Mesendoderm (in vitro differentiated cells): Measurements from ENCODE around the gene TNFSF9.

Experiments used
- DNase-seq: peaks from one replicate; pipeline ENCODE4 v3.0.0; 2013
- H2AK5ac ChIP-seq: 2 replicates; pipeline ENCODE4 v1.6.1; 2013; ENCODE audit warnings: low read length, inconsistent platforms
- H2BK120ac ChIP-seq: 2 replicates; pipeline ENCODE4 v1.6.1; 2013; ENCODE audit warnings: low read depth, mild to moderate bottlenecking, low read length, moderate library complexity, mixed read lengths
- H2BK15ac ChIP-seq: replicated peaks from 2 replicates; pipeline ENCODE4 v1.6.1; 2013; ENCODE audit warnings: low read depth, mild to moderate bottlenecking, moderate library complexity
- H2BK5ac ChIP-seq: 2 replicates; pipeline ENCODE4 v1.6.1; 2013; ENCODE audit warnings: low read length, inconsistent platforms
- H3K18ac ChIP-seq: 2 replicates; pipeline ENCODE4 v1.6.1; 2013; ENCODE audit warnings: mild to moderate bottlenecking, low read length, mixed read lengths
- H3K23ac ChIP-seq: one replicate; pipeline ENCODE4 v1.6.1; 2013; ENCODE audit warnings: low read length
- H3K27ac ChIP-seq: 2 replicates; pipeline ENCODE4 v1.5.1; 2013; ENCODE audit warnings: low read depth, mild to moderate bottlenecking, inconsistent platforms, low read length, moderate library complexity
- H3K27me3 ChIP-seq: 2 replicates; pipeline ENCODE4 v1.6.1; 2013; ENCODE audit warnings: low read length, control low read depth, mild to moderate bottlenecking, inconsistent platforms; ENCODE audit not compliant: insufficient read depth, poor library complexity
- H3K36me3 ChIP-seq: 2 replicates; pipeline ENCODE4 v1.6.1; 2013; ENCODE audit warnings: low read length, inconsistent platforms; ENCODE audit not compliant: control insufficient read depth, insufficient read depth
- H3K4ac ChIP-seq: one replicate; pipeline ENCODE4 v1.6.1; 2013; ENCODE audit warnings: low read depth, mild to moderate bottlenecking, low read length, moderate library complexity
- H3K4me1 ChIP-seq: 2 replicates; pipeline ENCODE4 v1.6.1; 2013; ENCODE audit warnings: low read depth, low read length, inconsistent platforms; ENCODE audit not compliant: control insufficient read depth
- H3K4me2 ChIP-seq: 2 replicates; pipeline ENCODE4 v1.6.1; 2013; ENCODE audit warnings: low read length
- H3K4me3 ChIP-seq: 2 replicates; pipeline ENCODE4 v1.5.1; 2013; ENCODE audit warnings: mild to moderate bottlenecking, low read length
- H3K56ac ChIP-seq: one replicate; pipeline ENCODE4 v1.6.1; 2013; ENCODE audit warnings: low read length
- H3K79me1 ChIP-seq: 2 replicates; pipeline ENCODE4 v1.6.1; 2013; ENCODE audit warnings: low read length, inconsistent platforms
- H3K79me2 ChIP-seq: 2 replicates; pipeline ENCODE4 v1.6.1; 2013; ENCODE audit warnings: mild to moderate bottlenecking, low read length; ENCODE audit not compliant: control insufficient read depth, insufficient read depth
- H3K9ac ChIP-seq: 2 replicates; pipeline ENCODE4 v1.6.1; 2013; ENCODE audit warnings: low read length, inconsistent platforms
- H4K5ac ChIP-seq: one replicate; pipeline ENCODE4 v1.6.1; 2013; ENCODE audit warnings: low read length
- H4K8ac ChIP-seq: one replicate; pipeline ENCODE4 v1.6.1; 2013; ENCODE audit warnings: low read depth, mild to moderate bottlenecking, control low read depth, low read length, moderate library complexity
- WGBS: extraction: QIAGEN DNeasy Blood & Tissue Kit; methylation state at CpG from one replicate; pipeline ENCODE4 v1.1.7; 2013; ENCODE audit warnings: low lambda C conversion rate, missing lambda C conversion rate; ENCODE audit not compliant: insufficient coverage; ENCODE audit errors: extremely low coverage; 5-methylcytosine and 5-hydroxymethylcytosine counted together

Gene TNFSF9

DNA sequence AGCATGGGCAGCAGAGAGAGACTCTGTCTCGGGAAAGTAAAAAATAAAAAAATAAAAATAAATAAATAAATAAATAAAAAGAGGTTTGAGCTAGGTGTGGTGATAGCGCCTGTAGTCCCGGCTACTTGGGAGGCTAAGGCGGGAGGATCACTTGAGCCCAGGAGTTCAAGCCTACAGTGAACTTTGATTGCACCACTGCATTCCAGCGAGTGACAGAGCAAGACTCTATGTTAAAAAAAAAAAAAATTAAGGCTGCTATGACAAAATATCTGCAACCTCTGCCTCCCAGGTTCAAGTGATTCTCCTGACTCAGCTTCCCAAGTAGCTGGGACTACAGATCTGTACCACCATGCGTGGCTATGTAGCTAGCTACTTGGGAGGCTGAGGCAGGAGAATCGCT is 46.0 kb upstream of the TNFSF9 start:
- Histone ChIP-seq H2BK15ac (no peak overlapping the region), H4K8ac (no peak overlapping the region), H3K27me3 (no peaks in the 10 kb centered on the region), H2AK5ac (no peak overlapping the region), H3K4me3 (no peak overlapping the region), H3K4ac (no peak overlapping the region), H3K56ac (no peak overlapping the region), H3K36me3 (no peaks in the 10 kb centered on the region), H3K4me1 (no peaks in the 10 kb centered on the region), H2BK5ac (no peak overlapping the region), H3K79me1 (no peaks in the 10 kb centered on the region), H4K5ac (no peak overlapping the region), H3K27ac (no peak overlapping the region), H3K23ac (no peak overlapping the region), H3K18ac (no peak overlapping the region), H2BK120ac (no peak overlapping the region), H3K79me2 (no peaks in the 10 kb centered on the region), H3K4me2 (no peak overlapping the region), H3K9ac (no peak overlapping the region)
- no CpG with 5 or more reads among the region's 7 CpGs for WGBS
- DNase-seq, result no peak

DNA sequence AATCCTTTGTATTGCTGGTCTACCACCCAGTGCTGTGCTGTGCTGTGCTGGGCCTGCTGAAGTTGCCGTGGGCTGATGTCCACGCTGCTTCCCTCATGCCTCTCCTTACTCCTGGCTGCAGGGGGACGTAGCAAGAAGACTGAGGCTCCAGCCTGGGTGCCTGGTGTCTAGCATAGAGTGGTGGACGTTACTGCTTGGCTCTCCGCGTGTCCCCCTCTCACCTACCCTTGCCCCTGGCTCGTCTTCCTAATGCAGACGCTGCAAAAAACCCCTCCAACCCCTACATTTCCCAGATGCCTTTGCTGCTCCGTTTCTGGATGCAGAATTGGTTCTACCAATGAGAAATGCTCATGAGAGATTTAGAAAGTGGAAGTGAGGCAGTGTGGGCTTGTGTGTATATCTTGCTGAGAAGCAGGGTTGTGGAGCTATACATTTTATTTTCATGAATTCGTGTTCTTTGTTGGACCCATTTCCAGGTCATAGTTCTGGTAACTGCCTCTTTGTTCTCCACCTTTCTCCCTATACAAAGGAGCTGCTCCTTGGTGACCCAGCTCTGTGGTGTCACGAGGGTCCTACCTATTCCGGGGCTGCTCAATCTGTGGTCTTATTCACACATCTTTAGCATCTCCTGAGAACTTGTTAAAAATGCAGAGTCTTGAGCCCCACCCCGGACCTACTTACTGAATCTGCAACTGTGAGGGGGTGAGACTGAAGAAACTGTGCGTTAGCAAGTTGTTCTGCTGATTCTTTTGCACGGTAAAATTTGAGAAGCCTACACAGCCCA is 41.4 kb upstream of the TNFSF9 start:
- DNase-seq, result no peak
- Histone ChIP-seq H3K23ac (no peak overlapping the region), H3K56ac (no peak overlapping the region)

DNA sequence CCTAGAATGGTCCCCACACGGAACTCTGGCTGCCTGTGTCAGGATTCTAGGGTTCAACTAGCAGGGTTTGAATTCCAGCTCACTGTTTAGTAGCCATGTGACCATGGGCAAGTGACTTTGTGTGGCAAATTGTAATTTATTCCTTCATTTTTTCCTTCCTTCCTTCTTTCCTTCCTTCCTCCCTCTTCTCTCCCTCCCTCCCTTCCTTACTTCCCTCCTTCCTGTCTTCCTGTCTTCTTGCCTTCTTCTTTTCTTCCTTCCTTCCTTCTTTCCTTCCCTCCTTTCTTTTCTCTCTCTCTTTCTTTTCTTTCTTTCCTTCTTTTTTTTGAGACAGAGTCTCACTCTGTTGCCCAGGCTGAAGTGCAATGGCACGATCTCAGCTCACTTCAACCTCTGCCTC is 40.7 kb upstream of the TNFSF9 start:
- no peak overlapping the region for H2AK5ac ChIP-seq
- H3K79me1 ChIP-seq, result no peaks in the 10 kb centered on the region
- no peak overlapping the region for H3K56ac ChIP-seq
- H4K8ac ChIP-seq, result no peak overlapping the region
- no peak overlapping the region for H3K4me3 ChIP-seq
- no peak overlapping the region for H4K5ac ChIP-seq
- no peak overlapping the region for H3K4me2 ChIP-seq
- no peak overlapping the region for H2BK15ac ChIP-seq
- WGBS, result no CpG with 5 or more reads among the region's 2 CpGs
- H3K23ac ChIP-seq, result no peak overlapping the region
- H2BK120ac ChIP-seq, result no peak overlapping the region
- DNase-seq, result no peak
- H3K36me3 ChIP-seq, result no peaks in the 10 kb centered on the region
- no peaks in the 10 kb centered on the region for H3K79me2 ChIP-seq
- H3K27me3 ChIP-seq, result no peaks in the 10 kb centered on the region
- no peak overlapping the region for H3K27ac ChIP-seq
- no peak overlapping the region for H3K4ac ChIP-seq
- H3K18ac ChIP-seq, result no peak overlapping the region
- no peak overlapping the region for H3K9ac ChIP-seq
- H3K4me1 ChIP-seq, result no peaks in the 10 kb centered on the region
- no peak overlapping the region for H2BK5ac ChIP-seq

More for the DNA sequence above, 41.4 kb upstream of the TNFSF9 start:
- Histone ChIP-seq H2AK5ac (no peak overlapping the region), H3K4me3 (no peak overlapping the region), H3K4ac (no peak overlapping the region), H2BK120ac (no peak overlapping the region), H2BK15ac (no peak overlapping the region), H4K5ac (no peak overlapping the region), H3K4me1 (no peaks in the 10 kb centered on the region), H3K36me3 (no peaks in the 10 kb centered on the region), H3K27ac (no peak overlapping the region), H4K8ac (no peak overlapping the region), H3K79me1 (no peaks in the 10 kb centered on the region), H3K79me2 (no peaks in the 10 kb centered on the region), H3K4me2 (no peak overlapping the region), H3K18ac (no peak overlapping the region), H2BK5ac (no peak overlapping the region), H3K9ac (no peak overlapping the region), H3K27me3 (no peaks in the 10 kb centered on the region)
- no CpG with 5 or more reads among the region's 15 CpGs for WGBS

DNA sequence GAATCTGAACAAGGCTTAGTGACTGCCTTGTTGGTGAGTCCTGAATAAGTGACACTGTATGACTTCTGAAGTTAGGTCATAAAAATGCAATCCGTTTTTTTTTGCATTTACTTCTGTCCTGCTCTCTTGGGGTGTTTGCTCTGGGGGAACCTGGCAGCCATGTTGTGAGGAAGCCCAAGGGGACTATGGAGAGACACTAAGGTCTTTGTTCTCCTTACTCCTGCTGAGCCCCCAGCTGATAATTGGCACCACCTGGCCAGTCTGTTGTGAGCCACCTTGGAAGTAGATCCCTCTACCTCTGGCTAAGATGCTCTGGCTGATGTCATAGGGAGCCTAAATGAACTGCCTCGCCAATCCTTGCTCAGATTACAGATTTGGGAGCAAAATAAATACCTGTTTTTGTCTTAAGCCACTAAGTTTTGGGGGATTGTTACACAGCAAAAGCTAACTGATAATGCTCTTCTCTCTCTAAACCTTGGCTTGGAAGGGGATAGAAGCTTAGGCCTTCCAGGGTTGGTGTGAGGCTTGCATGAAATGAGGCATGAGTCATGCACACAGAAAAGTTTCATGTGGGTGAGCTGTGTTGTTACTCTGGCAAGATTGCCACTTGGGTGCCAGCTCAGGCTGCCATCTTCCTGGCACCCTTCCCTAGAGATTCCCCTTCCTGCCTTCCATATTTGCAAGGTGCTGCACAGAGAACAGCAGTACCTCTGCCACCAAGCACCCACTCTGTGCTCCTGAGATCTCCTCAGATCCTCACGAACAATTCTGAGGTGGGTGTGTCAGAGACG is 38.8 kb upstream of the TNFSF9 start:
- H3K56ac ChIP-seq, result no peak overlapping the region
- no peak overlapping the region for H3K18ac ChIP-seq
- no peak overlapping the region for H2BK15ac ChIP-seq
- WGBS, result no CpG with 5 or more reads among the region's 4 CpGs
- no peaks in the 10 kb centered on the region for H3K79me1 ChIP-seq
- H3K9ac ChIP-seq, result no peak overlapping the region
- H2BK120ac ChIP-seq, result no peak overlapping the region
- no peak overlapping the region for H4K8ac ChIP-seq
- H3K36me3 ChIP-seq, result no peaks in the 10 kb centered on the region
- no peak overlapping the region for H3K27ac ChIP-seq
- H2BK5ac ChIP-seq, result no peak overlapping the region
- H3K23ac ChIP-seq, result no peak overlapping the region
- no peak overlapping the region for H4K5ac ChIP-seq
- no peak overlapping the region for H3K4me3 ChIP-seq
- H3K4me2 ChIP-seq, result no peak overlapping the region
- H3K79me2 ChIP-seq, result no peaks in the 10 kb centered on the region
- H2AK5ac ChIP-seq, result no peak overlapping the region
- H3K27me3 ChIP-seq, result no peaks in the 10 kb centered on the region
- no peak for DNase-seq
- no peaks in the 10 kb centered on the region for H3K4me1 ChIP-seq
- H3K4ac ChIP-seq, result no peak overlapping the region

DNA sequence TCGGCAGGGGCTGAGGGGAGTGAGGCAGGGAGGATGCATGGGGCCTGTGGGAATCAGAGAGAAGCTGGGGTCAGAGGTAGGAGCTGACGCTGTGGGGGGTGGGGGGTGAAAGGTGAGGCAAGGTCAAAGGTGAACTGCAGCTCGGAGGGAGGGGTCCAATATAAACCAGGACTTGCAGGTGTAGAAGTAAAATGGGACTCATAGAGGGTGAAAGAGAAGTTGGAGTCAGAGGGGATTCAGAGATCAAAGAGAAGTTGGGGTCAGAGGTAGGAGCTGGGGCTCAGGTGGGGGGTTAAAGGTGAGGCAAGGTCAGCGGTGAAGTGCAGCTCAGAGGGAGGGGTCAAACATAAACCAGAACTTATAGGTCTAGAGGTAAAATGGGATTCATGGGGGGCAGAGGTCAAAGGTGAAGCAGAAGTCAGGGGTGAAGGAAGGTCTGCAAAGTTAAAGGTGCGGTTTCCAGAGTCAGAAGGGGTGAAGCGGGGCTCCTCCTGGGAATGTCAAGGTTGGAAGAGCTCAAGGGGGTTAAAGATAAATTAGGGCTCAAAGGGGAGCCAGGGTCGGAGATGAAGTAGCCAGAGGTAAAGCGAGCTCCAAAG is 36.3 kb upstream of the TNFSF9 start:
- no peak overlapping the region for H3K4me3 ChIP-seq
- H3K27ac ChIP-seq, result no peak overlapping the region
- no peak overlapping the region for H3K4me2 ChIP-seq
- DNase-seq, result no peak
- H3K36me3 ChIP-seq, result no peaks in the 10 kb centered on the region
- no peak overlapping the region for H2BK15ac ChIP-seq
- H3K23ac ChIP-seq, result no peak overlapping the region
- H3K18ac ChIP-seq, result no peak overlapping the region
- no peak overlapping the region for H4K8ac ChIP-seq
- no peak overlapping the region for H3K9ac ChIP-seq
- no peak overlapping the region for H2BK120ac ChIP-seq
- no peak overlapping the region for H4K5ac ChIP-seq
- H3K4me1 ChIP-seq, result no peaks in the 10 kb centered on the region
- no peak overlapping the region for H3K56ac ChIP-seq
- no peak overlapping the region for H2AK5ac ChIP-seq
- H3K79me1 ChIP-seq, result no peaks in the 10 kb centered on the region
- H2BK5ac ChIP-seq, result no peak overlapping the region
- no peaks in the 10 kb centered on the region for H3K27me3 ChIP-seq
- no peak overlapping the region for H3K4ac ChIP-seq
- no peaks in the 10 kb centered on the region for H3K79me2 ChIP-seq
- WGBS, result no CpG with 5 or more reads among the region's 8 CpGs
